NT2/D1 (cell line): ENCODE results near the gene RARG.

ENCODE experiments used
- SUZ12 ChIP-seq: IDR thresholded peaks from 2 replicates; pipeline ENCODE4 v1.6.1; 2011; ENCODE audit not compliant: insufficient read length, insufficient read depth; ENCODE audit errors: extremely low read depth
- ZNF274 ChIP-seq: IDR thresholded peaks from 2 replicates; pipeline ENCODE4 v1.6.1; 2011; ENCODE audit warnings: mild to moderate bottlenecking, low read depth, low read length

- TF ChIP-seq ZNF274 (no peak), SUZ12 (no peak)
These were observed 60.9 kb downstream of the RARG start for GRCh38 chr12:53170876-53171724.
